ENCODE measurements around the gene STK25.

DNA sequence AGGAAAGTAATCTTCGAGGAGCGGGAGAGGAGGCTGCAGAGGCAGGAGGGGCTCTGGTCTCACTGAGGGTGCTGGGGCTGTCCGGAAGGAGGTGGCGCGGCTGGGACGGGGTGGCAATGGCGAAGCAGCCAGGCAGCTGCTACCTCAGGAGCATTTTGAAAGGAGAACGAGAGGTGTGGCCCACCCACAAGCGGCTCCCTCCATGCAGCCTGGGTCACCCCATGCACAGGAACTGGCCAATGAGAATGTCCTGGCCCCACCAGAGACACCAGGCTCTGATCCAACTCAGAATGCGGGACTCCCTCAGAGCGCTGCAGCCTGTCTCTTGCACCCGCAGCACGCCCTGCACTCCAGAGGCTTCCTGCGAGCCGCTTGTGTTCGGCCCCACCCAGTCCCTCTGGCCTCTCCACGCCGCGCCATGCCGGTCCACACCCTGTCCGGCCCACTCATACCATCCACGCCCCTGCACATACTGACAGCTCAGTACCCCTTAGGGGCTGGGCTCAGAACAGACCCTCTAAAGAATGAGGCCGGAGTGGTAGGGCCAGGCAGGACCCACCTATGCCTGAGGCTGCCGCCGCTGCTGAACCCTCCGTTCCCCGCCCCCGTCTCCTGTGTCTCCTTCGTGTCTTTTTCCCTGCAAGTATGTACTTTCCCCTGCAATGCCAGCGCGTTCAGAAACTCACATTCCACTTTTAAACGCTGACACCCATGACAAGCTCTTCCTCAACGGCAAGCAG is 43.8 kb upstream of the STK25 start:
- TF ChIP-seq EP300 (IDR thresholded peaks at IDR 0.05) = no peak
- TF ChIP-seq, protein P1, sequence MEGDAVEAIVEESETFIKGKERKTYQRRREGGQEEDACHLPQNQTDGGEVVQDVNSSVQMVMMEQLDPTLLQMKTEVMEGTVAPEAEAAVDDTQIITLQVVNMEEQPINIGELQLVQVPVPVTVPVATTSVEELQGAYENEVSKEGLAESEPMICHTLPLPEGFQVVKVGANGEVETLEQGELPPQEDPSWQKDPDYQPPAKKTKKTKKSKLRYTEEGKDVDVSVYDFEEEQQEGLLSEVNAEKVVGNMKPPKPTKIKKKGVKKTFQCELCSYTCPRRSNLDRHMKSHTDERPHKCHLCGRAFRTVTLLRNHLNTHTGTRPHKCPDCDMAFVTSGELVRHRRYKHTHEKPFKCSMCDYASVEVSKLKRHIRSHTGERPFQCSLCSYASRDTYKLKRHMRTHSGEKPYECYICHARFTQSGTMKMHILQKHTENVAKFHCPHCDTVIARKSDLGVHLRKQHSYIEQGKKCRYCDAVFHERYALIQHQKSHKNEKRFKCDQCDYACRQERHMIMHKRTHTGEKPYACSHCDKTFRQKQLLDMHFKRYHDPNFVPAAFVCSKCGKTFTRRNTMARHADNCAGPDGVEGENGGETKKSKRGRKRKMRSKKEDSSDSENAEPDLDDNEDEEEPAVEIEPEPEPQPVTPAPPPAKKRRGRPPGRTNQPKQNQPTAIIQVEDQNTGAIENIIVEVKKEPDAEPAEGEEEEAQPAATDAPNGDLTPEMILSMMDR (IDR thresholded peaks at IDR 0.05) = no peak

All from ovary (tissue), 3 donors.